Adrenal gland (tissue), 12 donors: ENCODE measurements around the gene JTB. TPM values are rescaled to one million over a fixed set of nuclear protein-coding genes. Genes with fewer than 3 reads are reported as not detected.

Source experiments
- DNase-seq, 7 donors: peaks; one replicate each; pipeline ENCODE4 v3.0.0-alpha.2; 2019 to 2020
- H3K27ac ChIP-seq, 5 donors: fragments of 200-600 bp; sonication (generic) in 4 of 5; 1 replicate in 3 of 5; 2 replicates in 2 of 5; pipeline versions ENCODE4 v1.5.1 to v1.8.0; 2016 to 2020; ENCODE audit warnings: mild to moderate bottlenecking in 1 of 5
- H3K27me3 ChIP-seq: fragments of 200-600 bp; 2 replicates; pipeline ENCODE4 v1.8.0; 2021
- H3K36me3 ChIP-seq, 2 donors: fragments of 200-600 bp; replicated peaks in 1 of 2; 1 replicate in 1 of 2; 2 replicates in 1 of 2; pipeline versions ENCODE4 v1.5.1 to v1.8.0; 2018 to 2022
- H3K4me1 ChIP-seq, 2 donors: fragments of 200-600 bp; replicated peaks in 1 of 2; 1 replicate in 1 of 2; 2 replicates in 1 of 2; pipeline versions ENCODE4 v1.5.1 to v1.8.0; 2018 to 2021
- H3K4me3 ChIP-seq, 4 donors: fragments of 200-600 bp; sonication (generic) in 3 of 4; one replicate each; pipeline ENCODE4 v1.5.1; 2016 to 2018
- H3K9me3 ChIP-seq, 3 donors: fragments of 200-600 bp; sonication (generic) in 1 of 3; replicated peaks in 1 of 3; 1 replicate in 2 of 3; 2 replicates in 1 of 3; pipeline versions ENCODE4 v1.5.1 to v1.8.0; 2016 to 2021
- CTCF ChIP-seq, 6 experiments: fragments of 450-650 bp in 4 of 6; fragments of 200-600 bp in 2 of 6; sonication (generic) in 1 of 6; IDR thresholded peaks; 1 replicate in 5 of 6; 2 replicates in 1 of 6; pipeline versions ENCODE4 v1.5.1 to v1.8.0; 2016 to 2021; ENCODE audit warnings: antibody characterized with exemption in 6 of 6, mild to moderate bottlenecking in 2 of 6, moderate library complexity in 1 of 6
- POLR2A ChIP-seq, 2 donors: fragments of 450-650 bp; IDR thresholded peaks; one replicate each; pipeline ENCODE4 v1.6.1; 2017; ENCODE audit warnings: antibody characterized with exemption in 2 of 2, mild to moderate bottlenecking in 2 of 2, moderate library complexity in 1 of 2
- WGBS, 4 donors: extraction: QIAGEN DNeasy Blood & Tissue Kit in 2 of 4; methylation state at CpG; one replicate each; pipeline versions ENCODE4 v1.1.5 to v1.1.7; 2013 to 2017; 5-methylcytosine and 5-hydroxymethylcytosine counted together
- intact Hi-C, 2 donors: fragments of 100-400 bp; cut with DNase I; formaldehyde crosslinking; loops; one replicate each; pipeline versions ENCODE4 v1.14.1 to v1.15.0; 2022 to 2023
- microRNA-seq, 3 donors: library from miRNA; unstranded; fragments of <30 nt; microRNA quantifications; one replicate each; pipeline ENCODE4, GENCODE V29; 2017 to 2020
- polyA plus RNA-seq, 3 donors: library from polyadenylated mRNA; stranded (reverse); fragments of 200-250 nt in 2 of 3; fragments of 350-450 nt in 1 of 3; fragmentation: Illumina TruSeq in 1 of 3; extraction: RNeasy Lipid Tissue Mini Kit (QIAGEN cat#74804) in 1 of 3; gene quantifications; one replicate each; pipeline ENCODE4 v1.2.3, GENCODE V29; 2013 to 2014
- small RNA-seq, 2 donors: library from RNA; depleted of rRNA; stranded (forward); fragments of <200 nt; gene quantifications; one replicate each; pipeline ENCODE3, GENCODE V24; 2016
- total RNA-seq, 9 donors: library from RNA; depleted of rRNA in 4 of 9; stranded (reverse); fragments of >200 nt in 4 of 9; fragments of 120-200 nt in 1 of 9; fragmentation: NEBNext Ultra II Directional in 1 of 9; extraction: Animal tissue kit (Norgen Biotek cat#: 25700) in 1 of 9; gene quantifications; one replicate each; pipeline versions ENCODE4 v1.1.0 to v1.2.4, GENCODE V29; 2013 to 2023
- donor health status: healthy with polysubstance abuse.
- donor health status: Bipolar disorder and iron deficiency.
- donor health status: DM: yes; HTN: yes; CAD: no.
- donor health status: DM: no; HTN: no; CAD: no.
- donor health status: DM: no; HTN: no; CAD: no.
- donor health status: DM: yes; HTN: yes; CAD: no.

The JTB gene
- total and polyA plus RNA-seq, 12 donors, result 68.3 to 327 (median 140) TPM

- DNase-seq, result no peak
- H3K36me3 ChIP-seq, result peaks cover 0 to 38% of the 10 kb centered on the region in 2 donors
- WGBS, 4 donors, result 56 to 69% (median 60%) methylated on average over 4 of the region's 4 CpGs
- peak overlapping the region in 2 of 5 donors; percentile 23 to 55 for H3K27ac ChIP-seq
- TF ChIP-seq CTCF (IDR thresholded peaks at IDR 0.05), result no peak
- TF ChIP-seq POLR2A (IDR thresholded peaks at IDR 0.05), result no peak
- no peak overlapping the region for H3K4me3 ChIP-seq
- intact Hi-C loops, result no loop called here
- peaks cover 0 to 3% of the 10 kb centered on the region in 2 donors for H3K4me1 ChIP-seq
- H3K9me3 ChIP-seq, result no peaks in the 10 kb centered on the region
- no peaks in the 10 kb centered on the region for H3K27me3 ChIP-seq
These were observed 48.6 kb downstream of the JTB start for GRCh38 chr1:153928791-153929341.

GRCh38 chr1:153928245-153928644, 49.2 kb downstream of the JTB start:
- intact Hi-C loops, result no loop called here

GRCh38 chr1:153926405-153926804, 51.1 kb downstream of the JTB start:
- Histone ChIP-seq H3K27ac (no peak overlapping the region), H3K4me1 (peaks cover 1 to 10% of the 10 kb centered on the region in 2 donors), H3K27me3 (no peaks in the 10 kb centered on the region), H3K9me3 (no peaks in the 10 kb centered on the region), H3K4me3 (no peak overlapping the region), H3K36me3 (peaks cover 0 to 15% of the 10 kb centered on the region in 2 donors)
- no peak for DNase-seq
- WGBS, 4 donors, result 77 to 86% (median 82%) methylated on average over 4 of the region's 4 CpGs
- TF ChIP-seq POLR2A (IDR thresholded peaks at IDR 0.05), result no peak
- TF ChIP-seq CTCF (IDR thresholded peaks at IDR 0.05), result no peak
- intact Hi-C loops, result no loop called here

More at GRCh38 chr1:153928245-153928644, 49.2 kb downstream of the JTB start:
- TF ChIP-seq POLR2A (IDR thresholded peaks at IDR 0.05) (no peak), CTCF (IDR thresholded peaks at IDR 0.05) (no peak)
- Histone ChIP-seq H3K36me3 (peaks cover 0 to 32% of the 10 kb centered on the region in 2 donors), H3K9me3 (no peaks in the 10 kb centered on the region), H3K27ac (peak overlapping the region in 1 of 5 donors; percentile 23), H3K4me1 (peaks cover 0 to 7% of the 10 kb centered on the region in 2 donors), H3K4me3 (no peak overlapping the region), H3K27me3 (no peaks in the 10 kb centered on the region)
- DNase-seq, result no peak
- WGBS, 4 donors, result 69 to 85% (median 78%) methylated on average over 1 of the region's 1 CpG

Small RNA genes within 50 kb of the gene (microRNA-seq; reads per million reads assigned to microRNA genes)
- gene MIR6737, result 0 to 2.0 (median 1.3) reads per million in 3 donors

Small RNA genes within 50 kb of the gene (small RNA-seq; reads per million reads assigned to genes)
- 0.08 to 0.12 reads per million in 2 donors for gene MIR6737

Other genes with a start within 250 kb of the JTB start
- gene INTS3, start 249.6 kb downstream of the JTB start, total RNA-seq, result 10 to 100 TPM; 40.7 to 88.1 (median 54.3) TPM
- 100 to 1,000 TPM in 2 of 3 donors, 10 to 100 TPM in 1; 60.2 to 148 (median 114) TPM for gene INTS3, start 249.6 kb downstream of the JTB start, polyA plus RNA-seq
- gene SLC27A3, start 202.3 kb downstream of the JTB start, total RNA-seq, result 10 to 100 TPM in 7 of 9 donors, 1 to 10 TPM in 2; 9.5 to 25.4 (median 14.1) TPM
- gene SLC27A3, start 202.3 kb downstream of the JTB start, polyA plus RNA-seq, result 10 to 100 TPM; 11.7 to 85.0 (median 62.3) TPM
- gene GATAD2B, start 54.7 kb downstream of the JTB start, total RNA-seq, result 10 to 100 TPM in 7 of 9 donors, 1 to 10 TPM in 2; 6.4 to 43.3 (median 18.0) TPM
- gene GATAD2B, start 54.7 kb downstream of the JTB start, polyA plus RNA-seq, result 10 to 100 TPM in 1 of 3 donors, 1 to 10 TPM in 2; 3.0 to 14.2 (median 6.6) TPM
- 10 to 100 TPM in 8 of 9 donors, 1 to 10 TPM in 1; 8.9 to 72.5 (median 34.6) TPM for gene DENND4B, start 31.0 kb downstream of the JTB start, total RNA-seq
- 100 to 1,000 TPM in 1 of 3 donors, 10 to 100 TPM in 2; 14.4 to 110 (median 63.7) TPM for gene DENND4B, start 31.0 kb downstream of the JTB start, polyA plus RNA-seq
- gene CRTC2, start 19.1 kb downstream of the JTB start, total RNA-seq, result 10 to 100 TPM in 8 of 9 donors, 1 to 10 TPM in 1; 8.4 to 53.6 (median 31.7) TPM
- gene CRTC2, start 19.1 kb downstream of the JTB start, polyA plus RNA-seq, result 100 to 1,000 TPM in 1 of 3 donors, 10 to 100 TPM in 2; 27.1 to 138 (median 75.0) TPM
- gene SLC39A1, start 14.1 kb downstream of the JTB start, total RNA-seq, result 100 to 1,000 TPM in 8 of 9 donors, 10 to 100 TPM in 1; 96.5 to 173 (median 115) TPM
- gene SLC39A1, start 14.1 kb downstream of the JTB start, polyA plus RNA-seq, result 10 to 100 TPM; 29.1 to 85.1 (median 63.9) TPM
- gene CREB3L4, start 9.8 kb downstream of the JTB start, total RNA-seq, result 10 to 100 TPM in 8 of 9 donors, 1 to 10 TPM in 1; 5.1 to 16.7 (median 15.1) TPM
- 10 to 100 TPM in 2 of 3 donors, 1 to 10 TPM in 1; 6.3 to 21.8 (median 19.0) TPM for gene CREB3L4, start 9.8 kb downstream of the JTB start, polyA plus RNA-seq
- gene RAB13, start 8.7 kb upstream of the JTB start, total RNA-seq, result 100 to 1,000 TPM in 4 of 9 donors, 10 to 100 TPM in 5; 22.9 to 165 (median 86.7) TPM
- gene RAB13, start 8.7 kb upstream of the JTB start, polyA plus RNA-seq, result 100 to 1,000 TPM; 152 to 328 (median 275) TPM
- gene RPS27, start 13.1 kb upstream of the JTB start, total RNA-seq, result 1,000 to 10,000 TPM in 8 of 9 donors, 100 to 1,000 TPM in 1; 943 to 3,069 (median 1,594) TPM
- gene RPS27, start 13.1 kb upstream of the JTB start, polyA plus RNA-seq, result 1,000 to 10,000 TPM; 3,330 to 6,436 (median 4,487) TPM
- under 1 TPM in 4 of 9 donors, not detected in 5; 0.04 to 0.07 (median 0.06) TPM for gene NUP210L, start 177.4 kb upstream of the JTB start, total RNA-seq
- gene NUP210L, start 177.4 kb upstream of the JTB start, polyA plus RNA-seq, result under 1 TPM in 1 of 3 donors, not detected in 2; 0.03 TPM
- gene TPM3, start 214.4 kb upstream of the JTB start, total RNA-seq, result 100 to 1,000 TPM; 246 to 357 (median 272) TPM
- gene TPM3, start 214.4 kb upstream of the JTB start, polyA plus RNA-seq, result 100 to 1,000 TPM; 104 to 465 (median 111) TPM
- gene CFAP141, start 228.7 kb upstream of the JTB start, total RNA-seq, result not detected
- under 1 TPM in 1 of 3 donors, not detected in 2; 0.51 TPM for gene CFAP141, start 228.7 kb upstream of the JTB start, polyA plus RNA-seq
- 100 to 1,000 TPM in 4 of 9 donors, 10 to 100 TPM in 5; 51.0 to 152 (median 78.7) TPM for gene UBAP2L, start 243.3 kb upstream of the JTB start, total RNA-seq
- 100 to 1,000 TPM in 2 of 3 donors, 10 to 100 TPM in 1; 88.9 to 185 (median 101) TPM for gene UBAP2L, start 243.3 kb upstream of the JTB start, polyA plus RNA-seq